HCT116 (cell line): Measurements from ENCODE around the gene SNN. TPM values are rescaled to one million over a fixed set of nuclear protein-coding genes. Genes with fewer than 3 reads are reported as not detected.

ENCODE experiments used
- ATAC-seq: fragments of 200-7000 bp; cut with Tn5 transposase; 2 replicates; pipeline ENCODE4 v1.9.1; 2020; ENCODE audit warnings: mild to moderate bottlenecking, moderate library complexity
- BruUV-seq: library from RNA; stranded (reverse); fragments of 400-500 nt; replicated peaks from 2 replicates; lab custom pipeline; 2021; lab: Mats Ljungman, UMichigan
- CTCF ChIA-PET: fragments of 300-600 bp; sonication (Branson Sonifier 250); formaldehyde crosslinking; loops from one replicate; lab custom pipeline; 2021; ENCODE audit warnings: antibody characterized with exemption; lab: Charles Lee
- POLR2A ChIA-PET: fragments of 300-600, 350-600 bp; sonication (Branson Sonifier 250); formaldehyde crosslinking; loops from one replicate; lab custom pipeline; 2021; ENCODE audit warnings: antibody characterized with exemption; lab: Charles Lee
- RAD21 ChIA-PET, 2 experiments: fragments of 300-600 bp; sonication (Branson Sonifier 250); formaldehyde crosslinking; loops; one replicate each; lab custom pipeline; 2023; ENCODE audit warnings: low total read pairs in 2 of 2; ENCODE audit not compliant: uncharacterized antibody in 2 of 2, unreplicated experiment in 2 of 2, low non-redundant PET in 1 of 2; lab: Charles Lee
- DNase-seq: peaks from one replicate; pipeline ENCODE4 v3.0.0-alpha.2; 2010; ENCODE audit warnings: low read depth, low spot score
- H2AFZ ChIP-seq: fragments of 200-600 bp; shearing (Covaris generic), sonication (generic); 2 replicates; pipeline ENCODE4 v1.6.1; 2017; ENCODE audit warnings: low read depth, mixed run types, mixed read lengths, antibody characterized with exemption, low read length; ENCODE audit not compliant: poor library complexity, severe bottlenecking
- H3K27ac ChIP-seq: 2 replicates; pipeline ENCODE4 v1.5.1; 2012; ENCODE audit warnings: low read depth, low read length
- H3K27me3 ChIP-seq: fragments of 200-600 bp; sonication (generic); 2 replicates; pipeline ENCODE4 v1.6.1; 2016; ENCODE audit warnings: mixed run types, low read length, mixed read lengths; ENCODE audit not compliant: insufficient read depth
- H3K36me3 ChIP-seq, 2 experiments: fragments of 200-500 bp in 1 of 2; fragments of 200-600 bp in 1 of 2; sonication (Bioruptor generic) in 1 of 2; sonication (generic) in 1 of 2; 2 replicates each; pipeline versions ENCODE4 v1.5.1 to v1.6.1; 2014 to 2016; ENCODE audit warnings: low read length in 2 of 2, inconsistent platforms in 1 of 2, mixed read lengths in 1 of 2, mixed run types in 1 of 2; ENCODE audit not compliant: insufficient read depth in 2 of 2, control insufficient read depth in 1 of 2
- H3K4me1 ChIP-seq, 2 experiments: fragments of 200-600 bp in 1 of 2; sonication (generic) in 1 of 2; 2 replicates each; pipeline versions ENCODE4 v1.5.1 to v1.6.1; 2012 to 2017; ENCODE audit warnings: low read length in 2 of 2, inconsistent platforms in 1 of 2, mild to moderate bottlenecking in 1 of 2, mixed read lengths in 1 of 2, mixed run types in 1 of 2, moderate library complexity in 1 of 2; ENCODE audit not compliant: insufficient read depth in 2 of 2, control insufficient read depth in 1 of 2
- H3K4me2 ChIP-seq: fragments of 200-600 bp; sonication (generic); 2 replicates; pipeline ENCODE4 v1.6.1; 2017; ENCODE audit warnings: mixed run types, low read length, mixed read lengths
- H3K4me3 ChIP-seq, 2 experiments: fragments of 200-600 bp in 1 of 2; sonication (generic) in 1 of 2; replicated peaks in 1 of 2; 2 replicates each; pipeline ENCODE4 v1.5.1; 2011 to 2016; ENCODE audit warnings: low read length in 2 of 2, control low read depth in 1 of 2, low read depth in 1 of 2, mild to moderate bottlenecking in 1 of 2, mixed read lengths in 1 of 2, mixed run types in 1 of 2
- H3K79me2 ChIP-seq: fragments of 200-600 bp; sonication (generic); 2 replicates; pipeline ENCODE4 v1.6.1; 2017; ENCODE audit warnings: mild to moderate bottlenecking, mixed run types, low read length, moderate library complexity, mixed read lengths; ENCODE audit not compliant: insufficient read depth
- H3K9ac ChIP-seq: fragments of 200-600 bp; sonication (generic); 2 replicates; pipeline ENCODE4 v1.6.1; 2016; ENCODE audit warnings: low read length, mixed read lengths
- H3K9me2 ChIP-seq: fragments of 200-600 bp; sonication (generic), shearing (Covaris generic); 2 replicates; pipeline ENCODE4 v1.6.1; 2017; ENCODE audit warnings: mixed run types, mild to moderate bottlenecking, moderate library complexity; ENCODE audit not compliant: insufficient read depth
- H3K9me3 ChIP-seq, 2 experiments: fragments of 200-500 bp in 1 of 2; fragments of 200-600 bp in 1 of 2; sonication (Bioruptor generic) in 1 of 2; sonication (generic) in 1 of 2; 2 replicates each; pipeline ENCODE4 v1.6.1; 2014 to 2017; ENCODE audit warnings: low read length in 2 of 2, mixed read lengths in 2 of 2, inconsistent platforms in 1 of 2, low read depth in 1 of 2, mild to moderate bottlenecking in 1 of 2, mixed run types in 1 of 2, moderate library complexity in 1 of 2; ENCODE audit not compliant: control insufficient read depth in 1 of 2, insufficient read depth in 1 of 2
- H4K20me1 ChIP-seq: fragments of 200-600 bp; sonication (generic), shearing (Covaris generic); 2 replicates; pipeline ENCODE4 v1.6.1; 2017; ENCODE audit warnings: mixed run types, mild to moderate bottlenecking, moderate library complexity; ENCODE audit not compliant: insufficient read depth
- CTCF ChIP-seq, 3 experiments: fragments of 200-600 bp in 1 of 3; sonication (generic) in 1 of 3; IDR thresholded peaks in 2 of 3; conservative IDR thresholded peaks in 1 of 3; 2 replicates each; pipeline ENCODE4 v1.5.1; 2012 to 2017; ENCODE audit warnings: low read depth in 2 of 3, low read length in 2 of 3, antibody characterized with exemption in 1 of 3, borderline replicate concordance in 1 of 3, control low read depth in 1 of 3, mild to moderate bottlenecking in 1 of 3, mixed read lengths in 1 of 3, mixed run types in 1 of 3, moderate library complexity in 1 of 3; ENCODE audit not compliant: insufficient read depth in 1 of 3
- EGR1 ChIP-seq: IDR thresholded peaks from 2 replicates; pipeline ENCODE4 v1.6.1; 2012; ENCODE audit warnings: low read depth
- FOSL1 ChIP-seq: IDR thresholded peaks from 2 replicates; pipeline ENCODE4 v1.6.1; 2012; ENCODE audit warnings: low read depth
- POLR2AphosphoS5 ChIP-seq: IDR thresholded peaks from 2 replicates; pipeline ENCODE4 v1.6.1; 2011; ENCODE audit warnings: mild to moderate bottlenecking, low read depth, low read length, moderate library complexity
- ZFX ChIP-seq: fragments of 450-650 bp; IDR thresholded peaks from 2 replicates; pipeline ENCODE4 v1.6.1; 2017
- intact Hi-C: fragments of 100-400 bp; cut with micrococcal nuclease; formaldehyde crosslinking; loops from 2 replicates; pipeline ENCODE4 v1.10.0; 2022
- total RNA-seq: library from RNA; stranded (reverse); gene quantifications from one replicate; pipeline ENCODE4 v1.2.1, GENCODE V29; 2021; ENCODE audit not compliant: unreplicated experiment
- TF ChIP-seq, protein P1 (sequence below): IDR thresholded peaks from 2 replicates; pipeline ENCODE4 v1.6.1; 2012

SNN gene
- total RNA-seq, 1 experiment from 2014 or later = 12.2 TPM

- H3K9me2 ChIP-seq = no peaks in the 10 kb centered on the region
- no TSS peak for BruUV-seq
- POLR2A ChIA-PET = interaction anchor here (0.7 to 1.2 kb wide), 2 partner anchors 33 to 43 kb away, joined by 3 to 4 read pairs; no protein-coding TSS in a partner anchor
- H2AFZ ChIP-seq = no peak overlapping the region
- peak overlapping the region; percentile 59 for H3K27ac ChIP-seq
- H3K9me3 ChIP-seq = no peaks in the 10 kb centered on the region
- H3K79me2 ChIP-seq = no peaks in the 10 kb centered on the region
- RAD21 ChIA-PET = interaction anchor here in 1 of 2 experiments (1.1 kb wide), 1 partner anchor 269 kb away, joined by 6 read pairs; no protein-coding TSS in a partner anchor
- H3K4me2 ChIP-seq = peak overlapping the region; percentile 72
- intact Hi-C loops = loop anchor here (1.0 kb wide), 1 partner anchor 269 kb away; no protein-coding TSS in a partner anchor
- CTCF ChIA-PET = interaction anchor here (1.2 to 1.5 kb wide), 3 partner anchors 144 to 279 kb away, joined by 6 to 8 read pairs (median 6); no protein-coding TSS in a partner anchor
- H3K27me3 ChIP-seq = no peaks in the 10 kb centered on the region
- peak overlapping the region in 1 of 2 experiments; percentile 14; a peak in 1 of 4 replicates for H3K4me3 ChIP-seq
- DNase-seq = peak; percentile 72
- H3K36me3 ChIP-seq = peaks cover 5 to 12% of the 10 kb centered on the region in 2 experiments; a peak in 2 of 4 replicates
- no peak for TF ChIP-seq ZFX
- peak; percentile 83 for TF ChIP-seq FOSL1
- TF ChIP-seq, protein P1, sequence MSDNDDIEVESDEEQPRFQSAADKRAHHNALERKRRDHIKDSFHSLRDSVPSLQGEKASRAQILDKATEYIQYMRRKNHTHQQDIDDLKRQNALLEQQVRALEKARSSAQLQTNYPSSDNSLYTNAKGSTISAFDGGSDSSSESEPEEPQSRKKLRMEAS = peak; percentile 68
- TF ChIP-seq CTCF (IDR thresholded peaks at IDR 0.05 in 2 of 3, conservative IDR thresholded peaks at IDR 0.05 in 1 of 3; ENCODE audit: borderline replicate concordance in 1 of 3, insufficient read depth in 1 of 3, low read depth in 2 of 3, low read length in 2 of 3) = 0 out of 6 replicates have a peak, but pooled peaks of 1 of the 3 experiments have one; percentile 9
- no peak; the same call in none of the 2 replicates for TF ChIP-seq EGR1
- TF ChIP-seq POLR2AphosphoS5 = peak; percentile 38; the same call in 1 of the 2 replicates
- H3K4me1 ChIP-seq = peaks cover 45 to 60% of the 10 kb centered on the region in 2 experiments
- ATAC-seq = peak; percentile 88
- H4K20me1 ChIP-seq = no peaks in the 10 kb centered on the region
- H3K9ac ChIP-seq = 0 out of 2 replicates have a peak overlapping the region, but pooled peaks have one; percentile 7
These were observed 7.6 kb downstream of the SNN start for GRCh38 chr16:11675561-11676511.
